Activated gamma-delta T cell (primary cell): Measurements from ENCODE around the gene LIPC.

ENCODE experiments used
- DNase-seq: peaks from one replicate; lab custom pipeline; 2025; lab: John Stamatoyannopoulos, UW

The LIPC gene

GRCh38 chr15:58406811-58407210 is 25.0 kb upstream of the LIPC start:
- DNase-seq: no peak

- no peak for DNase-seq
These were observed 24.5 kb upstream of the LIPC start for GRCh38 chr15:58407236-58407775.

GRCh38 chr15:58407778-58408177 is 24.0 kb upstream of the LIPC start:
- no peak for DNase-seq

GRCh38 chr15:58409861-58410260 is 21.9 kb upstream of the LIPC start:
- DNase-seq: no peak

GRCh38 chr15:58410353-58410752 is 21.4 kb upstream of the LIPC start:
- no peak for DNase-seq

GRCh38 chr15:58413253-58413652 is 18.5 kb upstream of the LIPC start:
- no peak for DNase-seq

- DNase-seq: no peak
These were observed 16.2 kb upstream of the LIPC start for GRCh38 chr15:58415636-58416035.

- DNase-seq: no peak
These were observed 14.8 kb upstream of the LIPC start for GRCh38 chr15:58416963-58417362.

- no peak for DNase-seq
These were observed 13.7 kb upstream of the LIPC start for GRCh38 chr15:58418135-58418534.

- DNase-seq: no peak
These were observed 11.8 kb upstream of the LIPC start for GRCh38 chr15:58419803-58420524.

GRCh38 chr15:58420579-58421043 is 11.2 kb upstream of the LIPC start:
- no peak for DNase-seq

GRCh38 chr15:58423205-58423604 is 8.6 kb upstream of the LIPC start:
- no peak for DNase-seq

GRCh38 chr15:58423831-58424608 is 7.8 kb upstream of the LIPC start:
- no peak for DNase-seq

GRCh38 chr15:58424722-58425121 is 7.1 kb upstream of the LIPC start:
- DNase-seq: no peak

GRCh38 chr15:58425185-58425584 is 6.6 kb upstream of the LIPC start:
- DNase-seq: no peak

- no peak for DNase-seq
These were observed 6.0 kb upstream of the LIPC start for GRCh38 chr15:58425834-58426233.

GRCh38 chr15:58426501-58426900 is 5.3 kb upstream of the LIPC start:
- no peak for DNase-seq

GRCh38 chr15:58427987-58428386 is 3.8 kb upstream of the LIPC start:
- no peak for DNase-seq

- DNase-seq: no peak
These were observed 1.5 kb upstream of the LIPC start for GRCh38 chr15:58430224-58430787.

- DNase-seq: no peak
These were observed 610 bp downstream of the LIPC start for GRCh38 chr15:58432401-58432800.

GRCh38 chr15:58433597-58434333 is 2.0 kb downstream of the LIPC start:
- DNase-seq: no peak

- no peak for DNase-seq
These were observed 2.6 kb downstream of the LIPC start for GRCh38 chr15:58434334-58434875.
